GM18520 (cell line): ENCODE data around the gene CACNB4.
"Not testable (repeated sequence)": the region's sequence is repeated elsewhere in the genome, so short reads cannot be mapped to it uniquely, and the experiment has no call there.

Experiments
- ATAC-seq: cut with Tn5 transposase; IDR thresholded peaks from one replicate; pipeline ENCODE4 v1.9.1; 2021; ENCODE audit not compliant: unreplicated experiment

Gene CACNB4

DNA sequence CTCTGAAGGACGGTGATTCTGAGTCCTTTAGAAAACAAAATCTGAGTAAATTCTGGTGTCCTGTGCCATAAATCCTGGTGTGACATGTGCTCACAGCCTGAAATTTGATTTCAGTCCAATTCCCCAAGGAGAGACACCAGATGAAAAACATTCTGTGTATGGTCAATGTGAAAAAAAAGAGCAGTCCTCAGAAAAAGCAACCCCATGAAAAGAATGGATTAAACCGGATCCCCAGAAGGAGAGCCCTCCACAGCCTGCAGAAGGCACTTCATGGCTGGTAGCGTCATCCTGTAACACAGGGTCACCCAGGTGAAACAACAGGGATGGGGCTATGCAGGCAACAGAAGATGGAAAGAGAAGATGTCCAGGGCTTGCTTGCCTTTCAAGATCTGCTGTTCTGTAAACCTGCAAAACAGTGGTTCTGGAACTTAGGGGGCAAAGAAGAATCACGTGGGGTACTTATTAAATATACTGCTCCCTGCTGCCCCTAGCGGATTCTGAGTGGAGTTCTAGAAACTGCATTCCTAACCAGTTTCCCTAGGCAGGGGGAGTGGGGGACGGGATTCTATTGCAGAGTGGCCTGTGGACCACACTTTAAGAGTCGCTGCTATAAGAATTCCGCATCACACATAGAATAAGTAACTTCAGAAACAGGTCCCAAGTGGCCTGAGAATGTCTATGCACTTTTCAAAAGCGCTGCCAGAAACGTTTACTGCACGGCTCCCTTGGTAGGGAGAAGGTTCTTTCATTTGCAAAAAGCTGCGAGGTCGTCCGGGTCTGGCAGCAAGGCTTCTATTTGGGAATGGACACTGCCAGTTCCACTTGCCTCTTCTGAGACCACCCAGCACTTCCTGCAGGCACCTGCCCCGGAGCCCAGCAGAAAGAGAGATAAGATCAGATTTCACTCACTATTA, 151.7 kb downstream of the CACNB4 start:
- ATAC-seq, result no peak

DNA sequence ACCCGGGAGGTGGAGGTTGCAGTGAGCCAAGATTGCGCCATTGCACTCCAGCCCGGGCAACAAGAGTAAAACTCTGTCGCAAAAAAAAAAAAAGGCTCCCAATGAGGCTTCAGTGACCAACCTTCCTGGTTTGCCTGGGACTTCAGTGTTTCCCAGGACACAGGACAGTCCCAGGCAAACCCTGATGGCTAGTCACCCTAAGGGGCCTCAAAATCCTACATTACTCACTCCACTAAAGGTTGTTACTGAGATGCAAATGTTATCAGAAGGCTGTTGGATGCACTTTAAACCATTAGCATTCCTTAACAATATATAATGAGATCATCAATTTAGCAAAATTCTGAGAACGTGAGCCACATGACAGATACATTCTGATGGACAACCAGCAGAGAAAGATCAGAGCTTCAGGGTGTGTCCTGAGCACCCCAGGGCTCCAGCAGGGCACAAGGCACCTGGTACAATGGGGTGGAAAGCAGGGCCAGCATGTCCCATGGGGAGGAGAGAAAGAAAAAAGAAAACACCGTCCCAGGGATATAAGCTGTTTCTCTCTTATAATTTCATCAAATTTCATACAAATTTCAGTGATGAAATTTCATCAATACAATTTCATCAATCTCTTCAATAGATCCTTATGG, 152.5 kb downstream of the CACNB4 start:
- ATAC-seq, result no peak

GRCh38 chr2:151945602-151946001, 153.2 kb downstream of the CACNB4 start:
- no peak for ATAC-seq

DNA sequence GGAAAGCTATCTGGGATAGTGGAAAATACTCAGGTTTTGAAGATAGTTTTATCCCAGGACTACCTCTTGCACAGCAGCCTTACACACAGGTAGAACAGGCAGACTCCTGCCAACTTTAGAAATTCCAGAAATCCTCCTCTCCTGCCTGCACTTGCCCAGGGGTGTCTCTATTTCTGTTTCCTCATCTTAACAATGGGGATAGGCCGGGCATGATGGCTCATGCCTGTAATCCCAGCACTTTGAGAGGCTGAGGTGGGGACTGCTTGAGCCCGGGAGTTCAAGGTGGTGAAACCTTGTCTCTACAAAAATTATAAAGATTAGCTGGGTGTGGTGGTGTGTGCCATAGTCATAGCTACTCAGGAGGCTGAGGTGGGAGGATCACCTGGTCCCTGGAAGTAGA, 153.7 kb downstream of the CACNB4 start:
- ATAC-seq, result no peak

DNA sequence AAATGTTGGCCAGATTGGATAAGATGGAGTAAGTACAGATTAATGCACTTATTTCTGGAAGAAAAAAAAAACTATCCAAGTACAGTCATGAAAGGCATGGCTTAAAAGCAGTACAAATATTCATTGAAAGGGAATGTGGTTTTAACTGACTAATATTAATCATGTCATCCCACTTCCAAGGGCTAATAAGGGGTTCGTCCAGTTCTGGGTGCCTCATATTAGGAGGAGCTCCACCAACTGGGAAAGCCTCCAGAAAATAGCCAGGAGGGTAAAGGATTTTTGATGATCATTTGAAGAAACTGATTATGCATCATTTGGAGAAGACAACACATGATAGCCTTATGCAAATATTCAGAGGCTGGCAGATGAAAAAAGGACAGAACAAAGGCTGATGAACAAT, 155.4 kb downstream of the CACNB4 start:
- no peak for ATAC-seq

DNA sequence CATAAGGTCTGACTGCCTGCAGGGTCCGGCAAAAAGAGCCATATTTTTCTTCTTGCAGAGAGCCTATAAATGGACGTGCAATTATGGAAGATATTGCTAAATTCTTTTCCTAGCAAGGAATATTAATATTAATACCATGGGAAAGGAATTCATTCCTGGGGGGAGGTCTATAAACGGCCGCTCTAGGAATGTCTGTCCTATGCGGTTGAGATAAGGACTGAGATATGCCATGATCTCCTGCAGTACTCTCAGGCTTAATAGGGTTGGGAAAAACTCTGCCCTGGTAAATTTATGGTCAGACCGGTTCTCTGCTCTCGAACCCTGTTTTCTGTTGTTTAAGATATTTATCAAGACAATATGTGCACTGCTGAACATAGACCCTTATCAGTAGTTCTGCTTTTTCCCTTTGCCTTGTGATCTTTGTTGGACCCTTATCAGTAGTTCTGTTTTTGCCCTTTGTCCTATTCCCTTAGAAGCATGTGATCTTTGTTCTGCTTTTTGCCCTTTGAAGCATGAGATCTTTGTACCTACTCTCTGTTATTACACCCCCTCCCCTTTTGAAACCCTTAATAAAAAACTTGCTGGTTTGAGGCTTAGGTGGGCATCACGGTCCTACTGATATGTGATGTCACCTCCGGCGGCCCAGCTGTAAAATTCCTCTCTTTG, 156.2 kb downstream of the CACNB4 start:
- not testable (repeated sequence) for ATAC-seq

DNA sequence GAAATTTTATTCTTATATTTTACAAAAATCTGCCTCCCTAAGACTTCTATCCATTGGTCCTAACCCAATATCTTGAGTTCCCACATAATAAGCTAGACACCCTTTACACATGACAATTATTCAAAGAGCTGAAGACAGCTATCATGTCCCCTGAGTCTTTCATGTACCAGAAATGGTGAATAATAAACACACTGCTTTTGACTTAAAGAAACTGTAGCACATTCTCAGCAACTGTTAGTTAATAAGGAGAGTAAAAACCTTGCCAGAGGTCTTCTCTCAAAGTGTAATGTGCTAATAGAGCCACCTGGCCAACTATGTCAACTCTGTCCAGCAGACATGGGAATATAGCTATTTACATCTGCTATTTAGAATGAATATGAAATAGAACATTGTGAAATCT, 160.9 kb downstream of the CACNB4 start:
- no peak for ATAC-seq

GRCh38 chr2:151936626-151937025, 162.2 kb downstream of the CACNB4 start:
- no peak for ATAC-seq

GRCh38 chr2:151933266-151933804, 165.5 kb downstream of the CACNB4 start:
- no peak for ATAC-seq

- no peak for ATAC-seq
Observed at GRCh38 chr2:151931756-151932155, 167.1 kb downstream of the CACNB4 start.

GRCh38 chr2:151931030-151931611, 167.7 kb downstream of the CACNB4 start:
- no peak for ATAC-seq

- ATAC-seq, result no peak
Observed at GRCh38 chr2:151930042-151930441, 168.8 kb downstream of the CACNB4 start.

DNA sequence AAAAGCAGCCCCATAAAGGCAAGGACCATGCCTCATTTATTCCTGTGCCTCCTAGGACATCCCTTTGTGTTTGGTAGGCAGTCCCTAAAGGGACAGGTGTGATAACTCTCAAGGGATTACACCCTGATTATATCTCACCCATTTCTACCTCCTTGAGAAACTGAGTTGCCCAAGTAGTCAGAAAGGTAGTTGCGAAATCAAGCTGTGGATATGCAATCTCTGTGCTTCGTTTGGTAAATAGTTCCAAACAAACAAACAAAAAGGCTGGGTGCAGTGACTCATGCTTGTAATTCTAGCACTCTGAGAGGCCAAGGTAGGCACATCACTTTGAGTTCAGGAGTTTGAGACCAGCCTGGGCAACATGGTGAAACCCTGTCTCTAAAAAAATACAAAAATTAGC, 170.5 kb downstream of the CACNB4 start:
- ATAC-seq, result no peak

DNA sequence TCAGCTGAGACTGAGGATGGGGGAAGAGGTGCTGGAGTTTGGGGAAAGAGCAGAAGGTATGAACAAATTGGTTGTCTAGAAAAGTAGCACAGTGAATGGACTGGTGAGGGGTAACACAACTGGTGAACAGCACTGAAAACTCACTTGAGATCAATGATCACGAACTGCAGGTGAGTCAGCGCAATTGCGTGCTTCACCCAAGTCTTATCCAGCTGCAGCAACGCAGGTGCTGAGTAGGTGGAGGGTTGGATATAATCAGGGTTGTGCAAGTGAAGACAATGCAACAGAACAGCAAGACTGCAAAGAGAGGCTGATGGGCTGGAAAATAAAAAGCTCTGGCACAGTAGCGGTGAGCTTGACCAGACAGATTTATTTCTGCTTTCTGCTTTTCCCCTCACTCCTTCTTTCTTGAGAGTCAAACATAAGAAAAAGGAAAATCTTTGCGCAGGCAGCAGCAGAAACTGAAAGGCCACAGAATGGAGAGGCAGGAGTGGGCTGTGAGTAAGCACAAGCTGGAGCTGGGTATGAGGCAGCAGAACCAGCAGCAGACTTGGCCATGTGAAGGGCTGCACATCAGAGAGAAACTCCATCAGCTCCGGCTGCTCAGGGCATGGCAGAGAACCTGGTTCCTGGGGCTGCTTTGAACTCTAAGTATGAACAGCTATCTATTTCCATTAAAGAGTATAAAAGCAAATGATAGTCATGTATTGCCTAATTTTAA, 171.2 kb downstream of the CACNB4 start:
- no peak for ATAC-seq

GRCh38 chr2:151922845-151923666, 175.8 kb downstream of the CACNB4 start:
- ATAC-seq, result no peak

DNA sequence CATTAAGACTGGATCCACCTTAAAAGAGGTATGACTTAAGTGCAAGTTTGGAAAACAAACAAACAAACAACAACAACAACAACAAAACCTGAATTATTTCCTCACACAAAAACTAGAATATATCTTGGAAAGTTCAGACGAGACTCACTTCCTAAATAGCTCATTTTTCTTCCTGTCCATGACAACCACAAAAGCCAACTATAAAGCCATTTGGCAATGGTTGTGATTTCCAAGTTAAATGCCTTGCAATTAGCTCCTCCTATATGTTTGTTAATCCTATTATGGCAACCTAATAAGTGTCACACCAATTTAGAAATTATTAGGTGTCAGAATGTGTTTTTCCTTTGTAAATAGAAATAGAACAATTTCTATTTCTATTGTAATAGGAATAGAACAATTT, 179.1 kb downstream of the CACNB4 start:
- no peak for ATAC-seq

GRCh38 chr2:151918308-151918707, 180.5 kb downstream of the CACNB4 start:
- ATAC-seq, result no peak

DNA sequence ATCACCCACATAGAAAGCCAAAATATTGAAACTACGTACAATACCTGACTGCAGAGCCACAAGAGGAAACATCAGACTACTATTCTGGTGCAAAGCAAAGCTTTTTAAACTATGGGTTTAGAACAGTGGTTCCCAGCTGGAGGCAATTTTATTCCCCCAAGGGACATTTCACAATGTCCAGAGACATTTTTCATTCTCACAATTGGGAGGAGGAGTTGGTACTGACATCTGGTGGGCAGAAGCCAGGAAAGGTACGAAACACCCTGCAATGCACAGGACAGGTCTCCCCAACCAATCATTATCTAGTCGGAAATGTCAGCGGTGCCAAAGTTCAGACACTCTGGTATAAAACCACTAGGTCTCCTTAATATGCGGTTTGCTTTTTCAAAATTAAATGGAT, 182.2 kb downstream of the CACNB4 start:
- no peak for ATAC-seq

- not testable (repeated sequence) for ATAC-seq
Observed at GRCh38 chr2:151915629-151916025, 183.2 kb downstream of the CACNB4 start.
